Vagina (tissue), 2 donors: ENCODE results near the gene METTL26.

Source experiments
- POLR2A ChIP-seq, 2 donors: fragments of 450-650 bp; IDR thresholded peaks; one replicate each; pipeline ENCODE4 v1.6.1; 2017; ENCODE audit warnings: antibody characterized with exemption in 2 of 2, mild to moderate bottlenecking in 2 of 2, moderate library complexity in 2 of 2
- TF ChIP-seq, protein P1 (sequence below), 3 experiments: fragments of 450-650 bp in 2 of 3; fragments of 200-600 bp in 1 of 3; sonication (generic) in 1 of 3; IDR thresholded peaks; one replicate each; pipeline ENCODE4 v1.5.1; 2017 to 2019; ENCODE audit warnings: antibody characterized with exemption in 3 of 3, mild to moderate bottlenecking in 2 of 3, moderate library complexity in 2 of 3

DNA sequence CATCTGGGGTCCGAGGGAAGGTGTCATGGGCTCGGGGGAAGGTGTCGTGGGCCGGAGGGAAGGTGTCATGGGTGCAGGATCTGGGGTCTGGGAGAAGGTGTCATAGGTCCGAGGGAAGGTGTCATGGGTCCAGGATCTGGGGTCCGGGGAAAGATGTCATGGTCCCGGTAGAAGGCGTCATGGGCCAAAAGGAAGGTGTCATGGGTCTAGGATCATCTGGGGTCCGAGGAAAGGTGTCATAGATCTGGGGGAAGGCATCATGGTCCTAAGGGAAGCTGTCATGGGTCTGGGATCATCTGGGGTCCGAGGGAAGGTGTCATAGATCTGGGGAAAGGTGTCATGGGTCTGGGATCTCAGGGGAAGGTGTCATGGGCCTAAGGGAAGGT is 45.3 kb downstream of the METTL26 start:
- TF ChIP-seq, protein P1, sequence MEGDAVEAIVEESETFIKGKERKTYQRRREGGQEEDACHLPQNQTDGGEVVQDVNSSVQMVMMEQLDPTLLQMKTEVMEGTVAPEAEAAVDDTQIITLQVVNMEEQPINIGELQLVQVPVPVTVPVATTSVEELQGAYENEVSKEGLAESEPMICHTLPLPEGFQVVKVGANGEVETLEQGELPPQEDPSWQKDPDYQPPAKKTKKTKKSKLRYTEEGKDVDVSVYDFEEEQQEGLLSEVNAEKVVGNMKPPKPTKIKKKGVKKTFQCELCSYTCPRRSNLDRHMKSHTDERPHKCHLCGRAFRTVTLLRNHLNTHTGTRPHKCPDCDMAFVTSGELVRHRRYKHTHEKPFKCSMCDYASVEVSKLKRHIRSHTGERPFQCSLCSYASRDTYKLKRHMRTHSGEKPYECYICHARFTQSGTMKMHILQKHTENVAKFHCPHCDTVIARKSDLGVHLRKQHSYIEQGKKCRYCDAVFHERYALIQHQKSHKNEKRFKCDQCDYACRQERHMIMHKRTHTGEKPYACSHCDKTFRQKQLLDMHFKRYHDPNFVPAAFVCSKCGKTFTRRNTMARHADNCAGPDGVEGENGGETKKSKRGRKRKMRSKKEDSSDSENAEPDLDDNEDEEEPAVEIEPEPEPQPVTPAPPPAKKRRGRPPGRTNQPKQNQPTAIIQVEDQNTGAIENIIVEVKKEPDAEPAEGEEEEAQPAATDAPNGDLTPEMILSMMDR (IDR thresholded peaks at IDR 0.05), result no peak
- no peak for TF ChIP-seq POLR2A (IDR thresholded peaks at IDR 0.05)
